Panc1 (cell line): ENCODE measurements around the gene ATP8B3. TPM values are rescaled to one million over a fixed set of nuclear protein-coding genes. Genes with fewer than 3 reads are reported as not detected.

Experiments
- ATAC-seq: fragments of 200-7000 bp; cut with Tn5 transposase; 2 replicates; pipeline ENCODE4 v1.9.1; 2020; ENCODE audit warnings: mild to moderate bottlenecking, moderate library complexity
- BruUV-seq: library from RNA; stranded (reverse); fragments of 400-500 nt; replicated peaks from 2 replicates; lab custom pipeline; 2021; lab: Mats Ljungman, UMichigan
- CTCF ChIA-PET: fragments of 300-600 bp; sonication (Branson Sonifier 250); formaldehyde crosslinking; loops from one replicate; lab custom pipeline; 2022; ENCODE audit warnings: antibody characterized with exemption; lab: Charles Lee
- POLR2A ChIA-PET: fragments of 300-600 bp; sonication (Branson Sonifier 250); formaldehyde crosslinking; loops from one replicate; lab custom pipeline; 2022; ENCODE audit warnings: antibody characterized with exemption; lab: Charles Lee
- DNase-seq: peaks from one replicate; pipeline ENCODE4 v3.0.0-alpha.2; 2010; ENCODE audit warnings: low read depth, low spot score
- H3K27ac ChIP-seq: 2 replicates; pipeline ENCODE4 v1.5.1; 2011; ENCODE audit warnings: mild to moderate bottlenecking, low read length, inconsistent platforms
- H3K27me3 ChIP-seq: fragments of 200-500 bp; sonication (Bioruptor generic); 2 replicates; pipeline ENCODE4 v1.6.0; 2014; ENCODE audit warnings: low read length, inconsistent platforms; ENCODE audit not compliant: control insufficient read depth, insufficient read depth
- H3K36me3 ChIP-seq: fragments of 200-500 bp; sonication (Bioruptor generic); 2 replicates; pipeline ENCODE4 v1.5.1; 2014; ENCODE audit warnings: inconsistent platforms, mild to moderate bottlenecking, low read length, moderate library complexity; ENCODE audit not compliant: control insufficient read depth, insufficient read depth
- H3K4me1 ChIP-seq: 2 replicates; pipeline ENCODE4 v1.5.1; 2011; ENCODE audit warnings: inconsistent platforms, mild to moderate bottlenecking, low read length, moderate library complexity; ENCODE audit not compliant: control insufficient read depth, insufficient read depth
- H3K4me3 ChIP-seq, 2 experiments: 2 replicates each; pipeline ENCODE4 v1.5.1; 2011 to 2012; ENCODE audit warnings: low read depth in 2 of 2, low read length in 2 of 2, mild to moderate bottlenecking in 2 of 2, inconsistent platforms in 1 of 2, moderate library complexity in 1 of 2
- H3K9me3 ChIP-seq: fragments of 200-500 bp; sonication (Bioruptor generic); 2 replicates; pipeline ENCODE4 v1.5.1; 2014; ENCODE audit warnings: low read depth, mild to moderate bottlenecking, inconsistent platforms, low read length, moderate library complexity; ENCODE audit not compliant: control insufficient read depth, insufficient read depth
- POLR2AphosphoS5 ChIP-seq: IDR thresholded peaks from 2 replicates; pipeline ENCODE4 v1.6.1; 2012; ENCODE audit warnings: mild to moderate bottlenecking, low read depth, low read length, moderate library complexity
- SIN3A ChIP-seq: IDR thresholded peaks from 2 replicates; pipeline ENCODE4 v1.6.1; 2012; ENCODE audit warnings: low read depth, mild to moderate bottlenecking, low read length, moderate library complexity, borderline replicate concordance; ENCODE audit not compliant: insufficient read depth
- TCF7L2 ChIP-seq: IDR thresholded peaks from 2 replicates; pipeline ENCODE4 v1.6.1; 2011; ENCODE audit warnings: mild to moderate bottlenecking, low read depth, low read length, inconsistent platforms
- in situ Hi-C: cut with HindIII; loops from 2 replicates; pipeline ENCODE4 v1.10.0; 2016; ENCODE audit warnings: low sequenced_read_pairs, low pct_unique_long_range_greater_than_20kb
- intact Hi-C: fragments of 100-400 bp; cut with micrococcal nuclease; formaldehyde crosslinking; loops from one replicate; pipeline ENCODE4 v1.10.0; 2022; ENCODE audit not compliant: unreplicated experiment
- total RNA-seq: library from RNA; stranded (reverse); gene quantifications from one replicate; pipeline ENCODE4 v1.2.1, GENCODE V29; 2021; ENCODE audit not compliant: unreplicated experiment
- TF ChIP-seq, protein P1 (sequence below): fragments of 450-650 bp; IDR thresholded peaks from 2 replicates; pipeline ENCODE4 v1.5.1; 2017; ENCODE audit warnings: mild to moderate bottlenecking
- TF ChIP-seq, protein P2 (sequence below), 2 experiments: IDR thresholded peaks; 2 replicates each; pipeline ENCODE4 v1.6.1; 2011 to 2012; ENCODE audit warnings: low read depth in 2 of 2, control low read depth in 1 of 2, low read length in 1 of 2, mild to moderate bottlenecking in 1 of 2, moderate library complexity in 1 of 2; ENCODE audit not compliant: insufficient read depth in 1 of 2

ATP8B3 gene
- total RNA-seq, 1 experiment from 2014 or later, result 67.7 TPM

DNA sequence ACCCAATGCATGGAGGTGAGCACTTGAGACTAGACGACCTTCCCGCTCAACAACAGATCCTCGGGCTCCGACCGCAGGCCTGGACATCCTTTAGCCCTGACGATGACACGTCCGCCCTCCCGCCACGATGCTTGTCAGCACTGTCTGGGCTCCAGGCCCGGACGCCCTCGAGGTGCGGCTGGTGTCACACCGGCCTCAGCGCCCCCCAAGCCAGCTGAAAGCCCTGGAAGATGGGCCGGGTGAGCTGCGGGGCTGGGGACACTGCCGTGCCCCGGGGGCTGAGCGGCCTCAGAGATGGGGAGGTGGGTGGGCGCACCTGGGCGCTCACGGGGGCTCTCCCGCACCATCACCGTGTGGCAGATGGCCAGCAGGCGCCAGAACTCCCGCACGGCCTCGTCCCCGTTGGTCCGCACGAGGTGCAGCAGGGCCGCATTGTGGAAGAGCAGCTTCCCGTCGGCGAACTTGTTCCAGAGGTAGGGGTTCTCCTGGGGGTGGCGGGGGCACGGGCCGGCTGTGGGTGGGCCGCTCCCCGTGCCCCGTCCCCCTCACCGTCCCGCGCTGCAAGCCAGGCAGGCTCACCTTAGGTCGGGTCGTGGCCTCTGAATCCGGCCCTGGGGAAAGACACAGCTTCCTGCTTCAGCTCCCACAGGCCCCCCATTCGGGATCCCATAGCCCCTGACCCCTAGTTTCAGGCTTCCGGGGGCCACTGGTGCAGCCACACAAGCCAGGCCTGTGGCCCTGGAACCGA is 15.5 kb downstream of the ATP8B3 start:
- ChIA-PET POLR2A (no interaction called here), CTCF (interaction anchor here (0.6 to 2.1 kb wide), 2 partner anchors 16 to 36 kb away, joined by 6 read pairs; no protein-coding TSS in a partner anchor)
- DNase-seq (no peak), ATAC-seq (peak; percentile 64)
- Histone ChIP-seq H3K4me1 (no peaks in the 10 kb centered on the region; the same call in none of the 2 replicates), H3K4me3 (peak overlapping the region; percentile 23 to 53), H3K27ac (no peak overlapping the region), H3K27me3 (no peaks in the 10 kb centered on the region), H3K36me3 (no peaks in the 10 kb centered on the region), H3K9me3 (no peaks in the 10 kb centered on the region)
- in situ Hi-C loops (no loop called here), intact Hi-C loops (no loop called here)
- no TSS peak for BruUV-seq
- TF ChIP-seq POLR2AphosphoS5 (peak; percentile 26; the same call in 1 of the 2 replicates), TCF7L2 (no peak), SIN3A (no peak)
- TF ChIP-seq, protein P1, sequence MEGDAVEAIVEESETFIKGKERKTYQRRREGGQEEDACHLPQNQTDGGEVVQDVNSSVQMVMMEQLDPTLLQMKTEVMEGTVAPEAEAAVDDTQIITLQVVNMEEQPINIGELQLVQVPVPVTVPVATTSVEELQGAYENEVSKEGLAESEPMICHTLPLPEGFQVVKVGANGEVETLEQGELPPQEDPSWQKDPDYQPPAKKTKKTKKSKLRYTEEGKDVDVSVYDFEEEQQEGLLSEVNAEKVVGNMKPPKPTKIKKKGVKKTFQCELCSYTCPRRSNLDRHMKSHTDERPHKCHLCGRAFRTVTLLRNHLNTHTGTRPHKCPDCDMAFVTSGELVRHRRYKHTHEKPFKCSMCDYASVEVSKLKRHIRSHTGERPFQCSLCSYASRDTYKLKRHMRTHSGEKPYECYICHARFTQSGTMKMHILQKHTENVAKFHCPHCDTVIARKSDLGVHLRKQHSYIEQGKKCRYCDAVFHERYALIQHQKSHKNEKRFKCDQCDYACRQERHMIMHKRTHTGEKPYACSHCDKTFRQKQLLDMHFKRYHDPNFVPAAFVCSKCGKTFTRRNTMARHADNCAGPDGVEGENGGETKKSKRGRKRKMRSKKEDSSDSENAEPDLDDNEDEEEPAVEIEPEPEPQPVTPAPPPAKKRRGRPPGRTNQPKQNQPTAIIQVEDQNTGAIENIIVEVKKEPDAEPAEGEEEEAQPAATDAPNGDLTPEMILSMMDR, result no peak

DNA sequence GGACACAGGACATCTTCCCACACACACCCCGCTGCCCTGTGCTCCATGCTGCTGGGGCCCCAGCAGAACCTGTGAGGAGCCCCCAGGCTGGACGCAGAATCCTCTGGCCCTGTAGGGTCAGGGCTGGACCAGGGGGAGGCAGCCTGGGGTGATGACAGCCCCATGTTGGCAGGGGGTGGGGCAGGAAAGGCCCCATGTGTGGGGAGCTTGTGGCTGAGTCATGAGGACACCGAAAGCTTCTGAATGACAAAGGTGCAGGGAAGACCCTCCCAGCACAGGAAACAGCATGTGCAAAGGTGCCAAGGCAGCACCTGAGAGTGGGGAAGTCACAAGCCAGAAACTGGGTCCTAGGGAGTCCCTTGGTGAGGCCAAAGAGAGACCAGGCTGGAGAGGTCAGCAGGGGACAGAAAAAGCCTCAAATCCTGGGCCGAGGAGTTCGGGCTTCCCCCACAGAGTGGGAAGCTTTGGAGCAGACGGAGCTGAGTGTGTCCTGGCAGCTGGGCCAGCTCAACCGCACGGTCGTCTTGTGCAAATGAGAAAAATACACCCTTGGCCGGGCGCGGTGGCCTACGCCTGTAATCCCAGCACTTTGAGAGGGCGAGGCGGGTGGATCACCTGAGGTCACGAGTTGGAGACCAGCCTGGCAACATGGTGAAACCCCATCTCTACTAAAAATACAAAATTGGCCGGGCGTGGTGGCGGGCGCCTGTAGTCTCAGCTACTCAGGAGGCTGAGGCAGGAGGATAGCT is 17.5 kb downstream of the ATP8B3 start:
- Histone ChIP-seq H3K27ac (no peak overlapping the region), H3K9me3 (no peaks in the 10 kb centered on the region), H3K4me3 (no peak overlapping the region), H3K27me3 (no peaks in the 10 kb centered on the region), H3K36me3 (no peaks in the 10 kb centered on the region), H3K4me1 (no peaks in the 10 kb centered on the region; the same call in none of the 2 replicates)
- ChIA-PET CTCF (interaction anchor here (0.6 to 2.1 kb wide), 3 partner anchors 14 to 246 kb away, joined by 3 to 6 read pairs (median 3); no protein-coding TSS in a partner anchor), POLR2A (no interaction called here)
- intact Hi-C loops, result no loop called here
- DNase-seq (no peak), ATAC-seq (no peak)
- in situ Hi-C loops, result no loop called here
- TF ChIP-seq, protein P1, result no peak
- no peak for TF ChIP-seq POLR2AphosphoS5
- TF ChIP-seq SIN3A, result no peak
- TF ChIP-seq TCF7L2, result no peak
- TF ChIP-seq, protein P2, sequence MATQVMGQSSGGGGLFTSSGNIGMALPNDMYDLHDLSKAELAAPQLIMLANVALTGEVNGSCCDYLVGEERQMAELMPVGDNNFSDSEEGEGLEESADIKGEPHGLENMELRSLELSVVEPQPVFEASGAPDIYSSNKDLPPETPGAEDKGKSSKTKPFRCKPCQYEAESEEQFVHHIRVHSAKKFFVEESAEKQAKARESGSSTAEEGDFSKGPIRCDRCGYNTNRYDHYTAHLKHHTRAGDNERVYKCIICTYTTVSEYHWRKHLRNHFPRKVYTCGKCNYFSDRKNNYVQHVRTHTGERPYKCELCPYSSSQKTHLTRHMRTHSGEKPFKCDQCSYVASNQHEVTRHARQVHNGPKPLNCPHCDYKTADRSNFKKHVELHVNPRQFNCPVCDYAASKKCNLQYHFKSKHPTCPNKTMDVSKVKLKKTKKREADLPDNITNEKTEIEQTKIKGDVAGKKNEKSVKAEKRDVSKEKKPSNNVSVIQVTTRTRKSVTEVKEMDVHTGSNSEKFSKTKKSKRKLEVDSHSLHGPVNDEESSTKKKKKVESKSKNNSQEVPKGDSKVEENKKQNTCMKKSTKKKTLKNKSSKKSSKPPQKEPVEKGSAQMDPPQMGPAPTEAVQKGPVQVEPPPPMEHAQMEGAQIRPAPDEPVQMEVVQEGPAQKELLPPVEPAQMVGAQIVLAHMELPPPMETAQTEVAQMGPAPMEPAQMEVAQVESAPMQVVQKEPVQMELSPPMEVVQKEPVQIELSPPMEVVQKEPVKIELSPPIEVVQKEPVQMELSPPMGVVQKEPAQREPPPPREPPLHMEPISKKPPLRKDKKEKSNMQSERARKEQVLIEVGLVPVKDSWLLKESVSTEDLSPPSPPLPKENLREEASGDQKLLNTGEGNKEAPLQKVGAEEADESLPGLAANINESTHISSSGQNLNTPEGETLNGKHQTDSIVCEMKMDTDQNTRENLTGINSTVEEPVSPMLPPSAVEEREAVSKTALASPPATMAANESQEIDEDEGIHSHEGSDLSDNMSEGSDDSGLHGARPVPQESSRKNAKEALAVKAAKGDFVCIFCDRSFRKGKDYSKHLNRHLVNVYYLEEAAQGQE (IDR thresholded peaks at IDR 0.05; ENCODE audit: insufficient read depth in 1 of 2, low read depth in 2 of 2, low read length in 1 of 2), result no peak
- no TSS peak for BruUV-seq
